GM18868 (cell line): Measurements from ENCODE around the gene TMEM270.

Source experiments
- ATAC-seq: cut with Tn5 transposase; IDR thresholded peaks from one replicate; pipeline ENCODE4 v1.9.1; 2021; ENCODE audit warnings: mild to moderate bottlenecking, moderate library complexity; ENCODE audit not compliant: unreplicated experiment

TMEM270 gene

DNA sequence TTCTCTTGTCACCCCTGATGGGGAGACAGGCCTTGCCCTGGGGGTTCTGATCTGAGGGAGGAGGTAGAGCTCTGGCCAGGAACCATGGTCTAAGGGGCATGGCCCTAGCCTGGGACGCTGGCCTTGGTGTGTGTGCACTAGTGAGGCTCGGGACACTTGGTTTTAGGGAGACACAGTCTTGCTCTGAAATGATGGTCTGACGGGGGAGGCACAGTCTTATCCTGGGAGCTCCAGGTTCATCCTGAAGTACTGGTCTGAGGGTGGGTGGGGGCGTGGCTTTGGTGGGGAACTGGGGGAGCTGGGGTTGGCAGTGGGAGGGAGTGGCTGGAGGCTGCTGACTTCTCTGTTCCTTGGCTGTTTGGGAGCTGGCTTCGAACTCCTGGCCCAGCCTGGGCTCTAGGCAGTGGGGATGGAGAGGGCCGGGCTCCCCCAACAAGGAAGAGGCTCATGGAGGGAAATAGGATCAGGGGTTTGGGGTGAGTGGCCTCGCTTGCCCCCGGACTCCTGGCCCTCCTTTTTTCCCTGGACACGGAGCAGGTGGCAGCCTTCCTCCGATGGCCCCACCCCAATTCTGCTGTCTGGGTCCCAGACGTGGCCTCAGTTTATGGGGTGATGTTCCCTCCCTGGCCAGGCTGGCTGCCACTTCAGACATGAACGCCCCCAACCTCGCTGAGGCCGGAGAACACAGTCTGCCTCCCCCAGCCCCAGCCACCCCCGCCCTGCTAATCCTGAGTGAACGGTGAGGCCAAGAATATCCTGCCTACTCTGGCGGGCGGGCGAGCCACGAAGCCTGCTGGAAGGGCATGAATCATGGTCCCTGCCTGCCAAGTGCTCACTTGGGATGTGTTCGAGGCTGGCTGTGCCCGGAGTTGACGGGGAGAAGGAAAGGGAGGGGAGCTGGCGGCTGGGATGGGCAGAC lies 43.5 kb downstream of the TMEM270 start:
- ATAC-seq = no peak

DNA sequence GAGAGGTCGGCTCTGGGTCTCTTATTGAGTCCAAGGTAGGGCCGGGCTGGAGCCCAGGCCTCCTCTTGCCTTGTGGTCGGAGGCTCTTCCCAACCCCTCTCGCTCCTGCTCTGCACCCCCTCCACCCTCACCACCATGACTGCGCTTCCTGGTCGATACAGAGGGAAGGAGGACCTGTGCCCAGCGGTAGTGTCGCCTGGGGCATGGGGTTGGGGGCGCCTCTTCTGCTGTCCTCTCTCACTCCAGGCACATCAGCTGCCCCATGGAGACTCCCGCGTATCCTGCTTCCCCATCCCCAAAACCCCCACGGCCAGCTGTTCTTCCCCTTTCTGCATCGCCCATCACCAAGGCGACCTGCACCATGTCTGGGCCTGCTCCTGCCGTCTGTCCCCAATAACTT lies 44.4 kb downstream of the TMEM270 start:
- ATAC-seq = no peak

DNA sequence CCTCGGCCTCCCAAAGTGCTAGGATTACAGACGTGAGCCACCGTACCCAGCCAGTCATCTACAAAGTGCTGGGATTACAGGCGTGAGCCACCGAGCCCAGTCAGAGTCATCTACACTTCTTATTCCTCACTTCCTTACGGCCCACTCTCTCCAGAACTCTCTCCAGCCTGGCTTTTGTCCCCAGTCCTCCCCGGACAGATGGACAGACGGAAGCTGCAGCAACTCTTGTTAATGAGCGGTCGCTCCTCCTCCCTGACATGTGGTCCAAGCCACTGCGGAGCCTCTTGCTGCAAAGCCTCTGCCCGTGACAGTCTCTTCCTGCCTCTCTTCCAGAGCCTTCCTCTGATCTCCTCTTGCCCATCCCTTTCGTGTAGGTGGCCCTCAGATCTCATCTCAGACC lies 45.9 kb downstream of the TMEM270 start:
- no peak for ATAC-seq

DNA sequence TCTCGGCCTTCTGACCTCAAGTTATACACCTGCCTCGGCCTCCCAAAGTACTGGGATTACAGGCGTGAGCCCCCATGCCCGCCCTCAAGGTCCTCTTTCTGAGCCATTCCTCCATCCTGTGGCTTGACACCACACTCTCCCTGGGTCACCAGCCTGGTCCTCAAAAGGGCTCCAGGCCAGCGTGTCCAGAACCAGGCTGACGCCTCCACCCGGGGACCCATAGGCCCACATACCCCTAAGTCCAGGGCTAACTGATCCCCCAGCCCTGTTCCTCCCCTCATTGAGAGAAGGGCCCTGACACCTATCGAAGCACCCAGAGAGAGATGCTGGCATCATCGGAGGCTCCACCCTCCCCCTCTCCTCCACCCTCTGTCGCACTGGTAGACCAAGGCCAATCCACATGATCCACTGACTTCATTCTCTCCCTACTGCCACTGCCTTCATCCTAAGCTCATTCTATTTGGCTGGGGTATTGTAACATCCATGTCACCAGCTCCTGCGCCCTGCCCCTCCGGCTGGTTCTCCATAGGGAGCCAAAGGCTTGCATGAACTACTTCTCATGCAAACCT lies 46.7 kb downstream of the TMEM270 start:
- ATAC-seq = no peak

DNA sequence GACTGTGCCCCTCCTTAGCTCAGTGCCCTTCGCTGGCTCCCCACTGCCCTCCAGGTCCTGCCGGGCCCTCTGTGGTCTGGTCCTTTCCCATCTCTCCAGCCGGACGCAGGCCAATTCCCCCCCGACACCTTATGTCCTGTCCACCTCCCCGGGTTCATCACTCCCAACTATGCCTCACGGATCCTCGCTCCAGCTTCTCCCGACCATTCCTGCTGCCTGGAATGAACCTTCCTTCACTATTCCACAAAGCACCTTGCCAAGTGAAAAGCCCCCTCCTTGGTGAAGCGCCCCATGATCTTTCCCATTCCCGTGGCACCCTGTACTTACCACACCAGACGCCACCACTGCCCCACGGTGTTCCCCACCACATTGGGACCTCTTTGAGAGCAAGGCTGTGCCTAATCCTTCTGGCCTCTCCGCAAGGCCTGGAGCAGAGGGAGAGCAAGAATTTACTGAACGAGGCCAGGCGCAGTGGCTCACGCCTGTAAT lies 47.2 kb downstream of the TMEM270 start:
- no peak for ATAC-seq

DNA sequence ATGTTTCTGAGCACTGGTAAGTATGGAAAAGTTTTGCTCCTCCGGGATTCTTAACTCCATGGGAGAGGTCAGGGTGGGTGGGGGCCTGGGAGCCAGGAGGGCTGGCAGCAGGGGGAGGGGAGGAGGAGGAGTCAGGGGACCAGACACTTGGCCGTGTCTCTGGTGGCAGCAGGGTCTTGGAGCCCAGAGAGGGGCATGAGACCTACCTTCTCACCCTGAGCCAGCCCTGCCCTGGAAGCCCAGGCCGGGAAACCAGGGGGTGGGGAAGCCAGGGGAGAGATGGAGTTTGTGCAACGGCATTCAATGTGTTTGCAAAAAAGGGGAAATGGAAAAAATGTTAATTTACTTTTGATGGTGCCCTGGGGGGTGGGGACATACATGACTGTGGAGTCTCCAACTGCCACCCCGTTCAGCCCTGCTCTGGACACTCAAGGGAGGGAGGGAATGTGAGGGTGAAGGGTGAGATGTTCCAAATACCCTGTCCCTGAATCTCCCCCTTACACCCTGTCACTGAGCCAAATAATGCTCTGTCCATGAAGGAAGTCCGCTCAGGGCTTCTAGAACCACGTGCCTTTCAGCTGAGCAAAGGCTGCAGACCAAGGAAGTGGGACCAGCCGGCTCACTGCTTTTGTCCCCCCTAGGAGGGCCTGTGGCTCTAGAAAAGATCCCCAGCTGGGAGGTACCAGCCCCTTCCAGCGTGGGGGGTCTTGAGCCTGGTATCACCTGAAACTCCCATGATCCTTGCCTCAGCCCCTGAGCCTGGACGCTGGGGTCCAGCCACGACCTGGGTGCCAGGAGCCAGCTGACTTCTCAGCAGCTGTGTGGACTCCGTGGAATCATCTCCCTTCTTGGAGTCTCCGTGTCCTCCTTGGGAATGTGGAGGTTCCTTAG lies 48.3 kb downstream of the TMEM270 start:
- ATAC-seq = no peak

DNA sequence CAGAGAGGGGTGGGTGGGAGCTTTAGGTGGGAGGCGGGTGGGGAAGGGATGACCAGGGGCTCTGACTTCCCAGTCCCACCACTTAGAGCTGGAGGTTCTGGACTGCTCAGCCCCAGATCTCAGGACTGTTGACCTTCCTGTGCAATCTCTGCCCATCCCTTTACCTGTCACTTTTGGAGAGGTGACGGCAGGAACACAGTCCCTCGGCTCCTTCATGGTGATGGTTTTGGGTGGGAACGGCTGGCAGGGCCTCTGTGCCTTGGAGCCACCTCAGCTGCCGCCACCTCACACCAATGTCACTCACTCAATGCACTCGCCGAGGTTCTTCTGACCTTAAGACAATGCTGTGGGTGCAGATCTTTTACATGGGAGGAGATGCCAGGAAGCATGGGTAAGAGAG lies 49.0 kb downstream of the TMEM270 start:
- no peak for ATAC-seq

DNA sequence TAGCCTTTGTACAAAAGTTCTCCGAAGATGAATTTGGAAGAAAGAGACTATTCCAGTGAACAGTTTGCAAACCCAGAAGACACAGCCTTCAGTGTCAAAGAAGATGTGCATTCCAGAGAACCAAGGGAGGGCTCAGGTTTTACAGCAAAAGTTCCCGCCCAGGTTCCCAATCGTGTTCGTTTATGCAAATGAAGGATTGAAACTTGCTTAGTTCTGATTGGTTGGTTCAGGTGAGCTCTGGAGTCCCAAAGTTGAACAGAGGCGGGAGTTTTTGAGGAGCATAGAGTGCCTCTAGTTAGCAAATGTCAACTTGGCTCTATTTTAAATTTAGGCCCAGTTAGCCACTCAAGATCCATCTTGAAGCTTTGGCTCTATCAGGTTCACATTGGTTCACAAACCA lies 51.3 kb downstream of the TMEM270 start:
- ATAC-seq = no peak
